ENCODE results near the gene GPR87.

Gene GPR87

GRCh38 chr3:151315846-151316245 lies 774 bp downstream of the GPR87 start:
- no peak for DNase-seq (ENCODE audit: low read depth)

- DNase-seq (ENCODE audit: low read depth) = no peak
These were observed 1.5 kb downstream of the GPR87 start for GRCh38 chr3:151315136-151315535.

GRCh38 chr3:151314593-151314992 lies 2.0 kb downstream of the GPR87 start:
- DNase-seq (ENCODE audit: low read depth) = no peak

- DNase-seq (ENCODE audit: low read depth) = no peak
These were observed 2.5 kb downstream of the GPR87 start for GRCh38 chr3:151314137-151314536.

GRCh38 chr3:151312972-151313371 lies 3.6 kb downstream of the GPR87 start:
- DNase-seq (ENCODE audit: low read depth) = no peak

- no peak for DNase-seq (ENCODE audit: low read depth)
These were observed 7.1 kb downstream of the GPR87 start for GRCh38 chr3:151309566-151309965.

- DNase-seq (ENCODE audit: low read depth) = no peak
These were observed 8.8 kb downstream of the GPR87 start for GRCh38 chr3:151307583-151308488.

- DNase-seq (ENCODE audit: low read depth) = no peak
These were observed 9.5 kb downstream of the GPR87 start for GRCh38 chr3:151307131-151307530.

- DNase-seq (ENCODE audit: low read depth) = no peak
These were observed 10.3 kb downstream of the GPR87 start for GRCh38 chr3:151306168-151306810.

- no peak for DNase-seq (ENCODE audit: low read depth)
These were observed 10.9 kb downstream of the GPR87 start for GRCh38 chr3:151305775-151306151.

GRCh38 chr3:151305060-151305774 lies 11.4 kb downstream of the GPR87 start:
- DNase-seq (ENCODE audit: low read depth) = no peak

GRCh38 chr3:151303751-151304150 lies 12.9 kb downstream of the GPR87 start:
- no peak for DNase-seq (ENCODE audit: low read depth)

GRCh38 chr3:151301787-151302186 lies 14.8 kb downstream of the GPR87 start:
- DNase-seq (ENCODE audit: low read depth) = no peak

- DNase-seq (ENCODE audit: low read depth) = no peak
These were observed 16.1 kb downstream of the GPR87 start for GRCh38 chr3:151300539-151300938.

GRCh38 chr3:151299006-151299405 lies 17.6 kb downstream of the GPR87 start:
- DNase-seq (ENCODE audit: low read depth) = no peak

- DNase-seq (ENCODE audit: low read depth) = no peak
These were observed 19.2 kb downstream of the GPR87 start for GRCh38 chr3:151297429-151297828.

GRCh38 chr3:151296226-151296625 lies 20.4 kb downstream of the GPR87 start:
- DNase-seq (ENCODE audit: low read depth) = no peak

GRCh38 chr3:151293127-151293526 lies 23.5 kb downstream of the GPR87 start:
- no peak for DNase-seq (ENCODE audit: low read depth)

- DNase-seq (ENCODE audit: low read depth) = no peak
These were observed 25.9 kb downstream of the GPR87 start for GRCh38 chr3:151290673-151291072.

- DNase-seq (ENCODE audit: low read depth) = no peak
These were observed 27.2 kb downstream of the GPR87 start for GRCh38 chr3:151289445-151289844.

GRCh38 chr3:151285940-151286339 lies 30.7 kb downstream of the GPR87 start:
- no peak for DNase-seq (ENCODE audit: low read depth)

GRCh38 chr3:151283907-151284461 lies 32.6 kb downstream of the GPR87 start:
- DNase-seq (ENCODE audit: low read depth) = no peak

GRCh38 chr3:151283387-151283786 lies 33.2 kb downstream of the GPR87 start:
- DNase-seq (ENCODE audit: low read depth) = no peak

Data from stimulated activated CD8-positive, alpha-beta memory T cell treated with anti-CD3 and anti-CD28 coated beads, Interleukin-7, amount 100 ng/mL, for 24 hours (primary cell).